BLaER1 treated with 17β-estradiol and CSF1 and Interleukin-3, amounts not matched to agents 10 nM and 100 nM (cell line): ENCODE results near the gene XKR7.
"Not testable (repeated sequence)": the region's sequence is repeated elsewhere in the genome, so short reads cannot be mapped to it uniquely, and the experiment has no call there.

Source experiments
- H3K27ac ChIP-seq, 11 experiments: shearing (Covaris generic); formaldehyde crosslinking; 2 replicates each; pipeline ENCODE4 v1.8.1; 2022
- H3K27me3 ChIP-seq, 11 experiments: shearing (Covaris generic); formaldehyde crosslinking; 2 replicates each; pipeline ENCODE4 v1.8.1; 2022
- H3K36me3 ChIP-seq, 11 experiments: shearing (Covaris generic); formaldehyde crosslinking; 2 replicates each; pipeline ENCODE4 v1.8.1; 2022
- H3K4me1 ChIP-seq, 10 experiments: shearing (Covaris generic); formaldehyde crosslinking; 2 replicates each; pipeline ENCODE4 v1.8.1; 2022
- H3K4me2 ChIP-seq, 11 experiments: shearing (Covaris generic); formaldehyde crosslinking; 2 replicates each; pipeline ENCODE4 v1.8.1; 2022
- H3K4me3 ChIP-seq, 10 experiments: shearing (Covaris generic); formaldehyde crosslinking; 2 replicates each; pipeline ENCODE4 v1.8.1; 2022
- H3K9ac ChIP-seq, 11 experiments: shearing (Covaris generic); formaldehyde crosslinking; 2 replicates each; pipeline ENCODE4 v1.8.1; 2022
- H3K9me3 ChIP-seq, 11 experiments: shearing (Covaris generic); formaldehyde crosslinking; replicated peaks in 1 of 11; 2 replicates each; pipeline ENCODE4 v1.8.1; 2022
- H4K20me1 ChIP-seq, 11 experiments: shearing (Covaris generic); formaldehyde crosslinking; 2 replicates each; pipeline ENCODE4 v1.8.1; 2022
- Cebpa-rat ChIP-seq, 11 experiments: shearing (Covaris generic); IDR thresholded peaks; 2 replicates each; pipeline ENCODE4 v1.8.1; 2022

XKR7 gene

GRCh38 chr20:31924561-31924960 lies 43.4 kb upstream of the XKR7 start:
- H3K27me3 ChIP-seq, result no peaks in the 10 kb centered on the region
- H4K20me1 ChIP-seq, result no peaks in the 10 kb centered on the region
- no peak for TF ChIP-seq Cebpa-rat (IDR thresholded peaks at IDR 0.05)
- H3K4me3 ChIP-seq, result no peak overlapping the region
- no peak overlapping the region for H3K27ac ChIP-seq
- peaks cover 12 to 22% (median 15%) of the 10 kb centered on the region in 10 experiments for H3K4me1 ChIP-seq
- H3K9ac ChIP-seq, result no peak overlapping the region
- no peak overlapping the region for H3K4me2 ChIP-seq
- H3K36me3 ChIP-seq, result no peaks in the 10 kb centered on the region
- H3K9me3 ChIP-seq, result no peaks in the 10 kb centered on the region

GRCh38 chr20:31925631-31926030 lies 42.3 kb upstream of the XKR7 start:
- no peak overlapping the region for H3K4me3 ChIP-seq
- no peaks in the 10 kb centered on the region for H3K36me3 ChIP-seq
- H3K9ac ChIP-seq, result no peak overlapping the region
- no peaks in the 10 kb centered on the region for H3K9me3 ChIP-seq
- no peaks in the 10 kb centered on the region for H4K20me1 ChIP-seq
- no peak overlapping the region for H3K4me2 ChIP-seq
- no peaks in the 10 kb centered on the region for H3K27me3 ChIP-seq
- H3K27ac ChIP-seq, result no peak overlapping the region
- peaks cover 15 to 23% (median 17%) of the 10 kb centered on the region in 10 experiments for H3K4me1 ChIP-seq
- TF ChIP-seq Cebpa-rat (IDR thresholded peaks at IDR 0.05), result no peak

- Histone ChIP-seq H3K27me3 (no peaks in the 10 kb centered on the region), H3K4me1 (peaks cover 19 to 28% (median 22%) of the 10 kb centered on the region in 10 experiments), H3K36me3 (no peaks in the 10 kb centered on the region), H3K9me3 (no peaks in the 10 kb centered on the region), H3K27ac (no peak overlapping the region), H3K9ac (no peak overlapping the region), H3K4me2 (no peak overlapping the region), H3K4me3 (no peak overlapping the region), H4K20me1 (no peaks in the 10 kb centered on the region)
- TF ChIP-seq Cebpa-rat (IDR thresholded peaks at IDR 0.05), result no peak
Observed at GRCh38 chr20:31926493-31926892, 41.5 kb upstream of the XKR7 start.

- TF ChIP-seq Cebpa-rat (IDR thresholded peaks at IDR 0.05), result no peak
- no peak overlapping the region for H3K9ac ChIP-seq
Observed at GRCh38 chr20:31927627-31928159, 40.3 kb upstream of the XKR7 start.

GRCh38 chr20:31929631-31930030 lies 38.3 kb upstream of the XKR7 start:
- not testable (repeated sequence) for H4K20me1 ChIP-seq, H3K27me3 ChIP-seq, H3K36me3 ChIP-seq, H3K9me3 ChIP-seq, H3K4me2 ChIP-seq, H3K4me3 ChIP-seq, H3K27ac ChIP-seq, H3K9ac ChIP-seq
- peaks cover 5 to 11% (median 8%) of the 10 kb centered on the region in 10 experiments; a peak in 8 of 20 replicates for H3K4me1 ChIP-seq

More at GRCh38 chr20:31927627-31928159, 40.3 kb upstream of the XKR7 start:
- Histone ChIP-seq H3K9me3 (no peaks in the 10 kb centered on the region), H3K4me3 (no peak overlapping the region), H3K27me3 (no peaks in the 10 kb centered on the region), H4K20me1 (no peaks in the 10 kb centered on the region), H3K27ac (no peak overlapping the region), H3K4me2 (no peak overlapping the region), H3K36me3 (no peaks in the 10 kb centered on the region), H3K4me1 (peaks cover 19 to 25% (median 22%) of the 10 kb centered on the region in 10 experiments)

- Histone ChIP-seq H3K36me3 (no peaks in the 10 kb centered on the region), H3K4me2 (peak overlapping the region in 3 of 11 experiments; percentile 24 to 55 (median 31); a peak in 4 of 22 replicates), H3K9me3 (no peaks in the 10 kb centered on the region), H3K4me1 (peaks cover 5 to 21% (median 7%) of the 10 kb centered on the region in 10 experiments; a peak in 11 of 20 replicates), H4K20me1 (0 out of 22 replicates have a peak, but pooled peaks cover 0 to 5% (median 0%) of the 10 kb centered on the region in 11 experiments), H3K27me3 (no peaks in the 10 kb centered on the region), H3K27ac (no peak overlapping the region), H3K9ac (no peak overlapping the region), H3K4me3 (no peak overlapping the region)
- no peak for TF ChIP-seq Cebpa-rat (IDR thresholded peaks at IDR 0.05)
Observed at GRCh38 chr20:31930779-31931178, 37.2 kb upstream of the XKR7 start.

GRCh38 chr20:31933698-31934097 lies 34.3 kb upstream of the XKR7 start:
- Histone ChIP-seq H3K27ac (no peak overlapping the region), H3K4me2 (no peak overlapping the region), H3K9me3 (no peaks in the 10 kb centered on the region), H3K4me1 (peaks cover 5 to 21% (median 7%) of the 10 kb centered on the region in 10 experiments; a peak in 11 of 20 replicates), H3K27me3 (no peaks in the 10 kb centered on the region), H4K20me1 (0 out of 22 replicates have a peak, but pooled peaks cover 0 to 5% (median 0%) of the 10 kb centered on the region in 11 experiments), H3K9ac (no peak overlapping the region), H3K36me3 (no peaks in the 10 kb centered on the region), H3K4me3 (no peak overlapping the region)
- no peak for TF ChIP-seq Cebpa-rat (IDR thresholded peaks at IDR 0.05)

- Histone ChIP-seq H4K20me1 (0 out of 22 replicates have a peak, but pooled peaks cover 0 to 5% (median 0%) of the 10 kb centered on the region in 11 experiments), H3K9me3 (no peaks in the 10 kb centered on the region), H3K27me3 (no peaks in the 10 kb centered on the region), H3K4me1 (peaks cover 5 to 21% (median 7%) of the 10 kb centered on the region in 10 experiments; a peak in 11 of 20 replicates), H3K4me2 (no peak overlapping the region), H3K9ac (no peak overlapping the region), H3K36me3 (no peaks in the 10 kb centered on the region), H3K27ac (no peak overlapping the region), H3K4me3 (no peak overlapping the region)
- TF ChIP-seq Cebpa-rat (IDR thresholded peaks at IDR 0.05), result no peak
Observed at GRCh38 chr20:31934491-31934890, 33.5 kb upstream of the XKR7 start.

GRCh38 chr20:31934968-31935764 lies 32.8 kb upstream of the XKR7 start:
- Histone ChIP-seq H3K4me1 (peaks cover 5 to 21% (median 7%) of the 10 kb centered on the region in 10 experiments; a peak in 11 of 20 replicates), H3K9ac (no peak overlapping the region), H3K9me3 (no peaks in the 10 kb centered on the region), H3K27me3 (no peaks in the 10 kb centered on the region), H3K4me2 (peak overlapping the region in 2 of 11 experiments; percentile 3 to 26; a peak in 1 of 22 replicates), H4K20me1 (0 out of 22 replicates have a peak, but pooled peaks cover 0 to 5% (median 0%) of the 10 kb centered on the region in 11 experiments), H3K4me3 (no peak overlapping the region), H3K36me3 (no peaks in the 10 kb centered on the region), H3K27ac (no peak overlapping the region)
- TF ChIP-seq Cebpa-rat (IDR thresholded peaks at IDR 0.05), result no peak
